ENCODE measurements around the gene PCGF5.
A peak's percentile ranks its signal among the peaks of the same experiment; 100 is the strongest.

The PCGF5 gene

GRCh38 chr10:91219371-91220193 lies 881 bp upstream of the PCGF5 start:
- Histone ChIP-seq H3K4me2 (ENCODE audit: low read length) (peak overlapping the region; percentile 87), H4K20me1 (ENCODE audit: insufficient read depth, low read length) (peaks cover 20% of the 10 kb centered on the region), H3K27ac (ENCODE audit: low read length) (peak overlapping the region; percentile 21; the same call in 1 of the 2 replicates), H3K9ac (ENCODE audit: low read length) (peak overlapping the region; percentile 48), H3K4me1 (ENCODE audit: low read length) (peaks cover 39% of the 10 kb centered on the region), H2AFZ (ENCODE audit: low read depth, low read length) (no peak overlapping the region), H3K4me3 (ENCODE audit: low read length) (peak overlapping the region; percentile 76), H3K36me3 (replicated peaks; ENCODE audit: low read depth, low read length) (peaks cover 13% of the 10 kb centered on the region), H3K27me3 (ENCODE audit: low read depth, low read length) (no peaks in the 10 kb centered on the region), H3K79me2 (ENCODE audit: low read length) (peaks cover 50% of the 10 kb centered on the region), H3K9me3 (ENCODE audit: insufficient read depth, low read length) (no peaks in the 10 kb centered on the region)
- TF ChIP-seq EZH2phosphoT487 (IDR thresholded peaks at IDR 0.05; ENCODE audit: low read depth): no peak
- no peak for TF ChIP-seq CTCF (IDR thresholded peaks at IDR 0.05; ENCODE audit: low read depth, low read length)

- Histone ChIP-seq H3K9me3 (ENCODE audit: insufficient read depth, low read length) (no peaks in the 10 kb centered on the region), H3K27ac (ENCODE audit: low read length) (peak overlapping the region; percentile 73), H3K4me3 (ENCODE audit: low read length) (peak overlapping the region; percentile 98), H3K9ac (ENCODE audit: low read length) (peak overlapping the region; percentile 95), H2AFZ (ENCODE audit: low read depth, low read length) (no peak overlapping the region), H3K4me1 (ENCODE audit: low read length) (peaks cover 24% of the 10 kb centered on the region), H3K79me2 (ENCODE audit: low read length) (peaks cover 44% of the 10 kb centered on the region), H4K20me1 (ENCODE audit: insufficient read depth, low read length) (peaks cover 17% of the 10 kb centered on the region), H3K27me3 (ENCODE audit: low read depth, low read length) (no peaks in the 10 kb centered on the region), H3K4me2 (ENCODE audit: low read length) (peak overlapping the region; percentile 86), H3K36me3 (replicated peaks; ENCODE audit: low read depth, low read length) (peaks cover 16% of the 10 kb centered on the region)
- TF ChIP-seq CTCF (IDR thresholded peaks at IDR 0.05; ENCODE audit: low read depth, low read length) (no peak), EZH2phosphoT487 (IDR thresholded peaks at IDR 0.05; ENCODE audit: low read depth) (no peak)
Observed at GRCh38 chr10:91220954-91221675, 652 bp downstream of the PCGF5 start.

GRCh38 chr10:91226093-91226492 lies 5.6 kb downstream of the PCGF5 start:
- no peak overlapping the region for H2AFZ ChIP-seq (ENCODE audit: low read depth, low read length)
- H3K27ac ChIP-seq (ENCODE audit: low read length): no peak overlapping the region
- TF ChIP-seq EZH2phosphoT487 (IDR thresholded peaks at IDR 0.05; ENCODE audit: low read depth) (no peak), CTCF (IDR thresholded peaks at IDR 0.05; ENCODE audit: low read depth, low read length) (no peak)
- peaks cover 41% of the 10 kb centered on the region for H3K79me2 ChIP-seq (ENCODE audit: low read length)
- no peaks in the 10 kb centered on the region for H3K27me3 ChIP-seq (ENCODE audit: low read depth, low read length)
- H3K4me2 ChIP-seq (ENCODE audit: low read length): no peak overlapping the region
- no peak overlapping the region for H3K9ac ChIP-seq (ENCODE audit: low read length)
- no peaks in the 10 kb centered on the region for H3K9me3 ChIP-seq (ENCODE audit: insufficient read depth, low read length)
- H4K20me1 ChIP-seq (ENCODE audit: insufficient read depth, low read length): peaks cover 24% of the 10 kb centered on the region
- H3K36me3 ChIP-seq (replicated peaks; ENCODE audit: low read depth, low read length): peaks cover 25% of the 10 kb centered on the region
- H3K4me1 ChIP-seq (ENCODE audit: low read length): peaks cover 8% of the 10 kb centered on the region
- H3K4me3 ChIP-seq (ENCODE audit: low read length): no peak overlapping the region

GRCh38 chr10:91227576-91227975 lies 7.1 kb downstream of the PCGF5 start:
- Histone ChIP-seq H3K4me3 (ENCODE audit: low read length) (no peak overlapping the region), H3K4me1 (ENCODE audit: low read length) (no peaks in the 10 kb centered on the region), H4K20me1 (ENCODE audit: insufficient read depth, low read length) (peaks cover 18% of the 10 kb centered on the region), H3K79me2 (ENCODE audit: low read length) (peaks cover 36% of the 10 kb centered on the region), H3K9me3 (ENCODE audit: insufficient read depth, low read length) (no peaks in the 10 kb centered on the region), H3K4me2 (ENCODE audit: low read length) (no peak overlapping the region), H3K27ac (ENCODE audit: low read length) (no peak overlapping the region), H3K36me3 (replicated peaks; ENCODE audit: low read depth, low read length) (peaks cover 25% of the 10 kb centered on the region), H2AFZ (ENCODE audit: low read depth, low read length) (no peak overlapping the region), H3K9ac (ENCODE audit: low read length) (no peak overlapping the region), H3K27me3 (ENCODE audit: low read depth, low read length) (no peaks in the 10 kb centered on the region)
- TF ChIP-seq EZH2phosphoT487 (IDR thresholded peaks at IDR 0.05; ENCODE audit: low read depth): no peak
- no peak for TF ChIP-seq CTCF (IDR thresholded peaks at IDR 0.05; ENCODE audit: low read depth, low read length)

Measured in OCI-LY3 (cell line).